Peyer's patch (tissue), 4 donors: ENCODE results near the gene EEF2. TPM values are rescaled to one million over a fixed set of nuclear protein-coding genes. Genes with fewer than 3 reads are reported as not detected.
"Not testable (repeated sequence)": the region's sequence is repeated elsewhere in the genome, so short reads cannot be mapped to it uniquely, and the experiment has no call there.

Source experiments
- DNase-seq, 3 donors: peaks; one replicate each; pipeline ENCODE4 v3.0.0-alpha.2; 2017 to 2019
- H3K27ac ChIP-seq, 4 donors: fragments of 200-600 bp; sonication (generic); one replicate each; pipeline ENCODE4 v1.5.1; 2016 to 2019
- H3K27me3 ChIP-seq, 2 donors: fragments of 200-600 bp; sonication (generic); one replicate each; pipeline ENCODE4 v1.5.1; 2019
- H3K36me3 ChIP-seq, 3 donors: fragments of 200-600 bp; sonication (generic); one replicate each; pipeline ENCODE4 v1.5.1; 2016 to 2019
- H3K4me1 ChIP-seq, 4 donors: fragments of 200-600 bp; sonication (generic); one replicate each; pipeline ENCODE4 v1.5.1; 2016 to 2019
- H3K4me3 ChIP-seq, 4 donors: fragments of 200-600 bp; sonication (generic); 1 replicate in 3 of 4; 2 replicates in 1 of 4; pipeline ENCODE4 v1.5.1; 2016 to 2019; ENCODE audit warnings: mild to moderate bottlenecking in 1 of 4
- H3K9me3 ChIP-seq, 4 donors: fragments of 200-600 bp; sonication (generic); one replicate each; pipeline ENCODE4 v1.5.1; 2016 to 2019; ENCODE audit warnings: mild to moderate bottlenecking in 1 of 4
- CTCF ChIP-seq, 6 experiments: fragments of 450-650 bp in 4 of 6; fragments of 200-600 bp in 2 of 6; sonication (generic) in 1 of 6; IDR thresholded peaks; one replicate each; pipeline ENCODE4 v1.5.1; 2017 to 2019; ENCODE audit warnings: antibody characterized with exemption in 6 of 6, mild to moderate bottlenecking in 3 of 6, moderate library complexity in 1 of 6
- POLR2A ChIP-seq, 2 donors: fragments of 450-650 bp; IDR thresholded peaks; one replicate each; pipeline ENCODE4 v1.5.1; 2017; ENCODE audit warnings: antibody characterized with exemption in 2 of 2, mild to moderate bottlenecking in 2 of 2, moderate library complexity in 2 of 2
- total RNA-seq, 4 donors: library from RNA; depleted of rRNA; stranded (reverse); fragments of >200 nt; gene quantifications; one replicate each; pipeline ENCODE4 v1.1.0, GENCODE V29; 2016

Gene EEF2
- total RNA-seq, 4 donors from 2014 or later: 914 to 1,425 (median 1,203) TPM

DNA sequence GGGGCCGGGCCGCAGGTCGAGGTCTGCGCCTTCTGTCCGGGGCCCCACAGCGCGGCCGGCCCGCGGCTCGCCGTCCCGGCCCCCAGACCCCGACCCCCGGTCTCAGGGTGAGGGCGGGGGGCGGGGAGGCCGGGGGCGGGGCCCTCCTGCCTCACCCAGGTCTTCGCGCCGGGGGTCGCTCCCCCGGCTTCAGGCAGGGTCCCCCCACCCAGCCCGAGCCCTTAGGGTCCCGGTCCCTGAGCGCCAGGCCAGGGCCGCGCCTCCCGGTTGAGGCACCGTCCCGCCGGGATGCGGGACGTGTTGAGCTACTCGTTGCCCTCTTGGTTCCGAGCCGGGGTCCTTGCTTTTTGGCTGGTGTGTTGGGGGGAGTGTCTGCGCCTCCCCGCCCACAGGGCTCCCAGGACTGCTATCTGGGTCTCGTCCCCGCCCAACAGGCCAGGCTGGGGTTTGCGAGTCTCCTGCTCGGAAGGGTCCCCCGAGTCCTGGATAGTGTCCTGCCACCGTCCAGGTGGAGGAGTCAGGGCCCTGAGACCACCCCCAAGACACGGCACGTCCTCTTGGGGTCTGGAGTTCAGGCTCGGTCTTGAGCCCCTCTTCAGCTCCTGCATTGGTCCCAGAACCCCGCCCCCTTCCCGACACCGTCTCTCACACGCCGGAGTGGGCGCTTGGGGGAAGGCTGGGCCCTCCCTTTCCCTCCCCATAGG, 22.7 kb upstream of the EEF2 start:
- Histone ChIP-seq H3K27me3 (no peaks in the 10 kb centered on the region), H3K36me3 (peaks cover 0 to 6% (median 0%) of the 10 kb centered on the region in 3 donors), H3K27ac (peak overlapping the region; percentile 72 to 97 (median 86)), H3K4me3 (peak overlapping the region; percentile 95 to 100 (median 96)), H3K4me1 (peaks cover 0 to 40% (median 16%) of the 10 kb centered on the region in 4 donors), H3K9me3 (no peaks in the 10 kb centered on the region)
- TF ChIP-seq CTCF (IDR thresholded peaks at IDR 0.05): no peak
- TF ChIP-seq POLR2A (IDR thresholded peaks at IDR 0.05): no peak
- peak in 2 of 3 donors; percentile 43 to 57 for DNase-seq

GRCh38 chr19:4007021-4007835, 22.0 kb upstream of the EEF2 start, which contains the start of gene PIAS4:
Gene PIAS4 (plus strand): TSS chr19:4007736. CDS start chr19:4007761, 25 bp downstream.
- Histone ChIP-seq H3K4me3 (peak within 1 kb of the TSS; percentile 95 to 100 (median 96)), H3K27ac (peak within 1 kb of the TSS; percentile 72 to 97 (median 86)), H3K36me3 (no peaks in the 10 kb centered on the region), H3K27me3 (no peaks in the 10 kb centered on the region), H3K4me1 (peaks cover 0 to 40% (median 16%) of the 10 kb centered on the region in 4 donors), H3K9me3 (no peaks in the 10 kb centered on the region)
- TF ChIP-seq POLR2A (IDR thresholded peaks at IDR 0.05) (peak; percentile 55 to 64), CTCF (IDR thresholded peaks at IDR 0.05) (peak in 4 of 6 experiments; percentile 2 to 35 (median 28))
- DNase-seq: peak; percentile 97 to 98 (median 97)

DNA sequence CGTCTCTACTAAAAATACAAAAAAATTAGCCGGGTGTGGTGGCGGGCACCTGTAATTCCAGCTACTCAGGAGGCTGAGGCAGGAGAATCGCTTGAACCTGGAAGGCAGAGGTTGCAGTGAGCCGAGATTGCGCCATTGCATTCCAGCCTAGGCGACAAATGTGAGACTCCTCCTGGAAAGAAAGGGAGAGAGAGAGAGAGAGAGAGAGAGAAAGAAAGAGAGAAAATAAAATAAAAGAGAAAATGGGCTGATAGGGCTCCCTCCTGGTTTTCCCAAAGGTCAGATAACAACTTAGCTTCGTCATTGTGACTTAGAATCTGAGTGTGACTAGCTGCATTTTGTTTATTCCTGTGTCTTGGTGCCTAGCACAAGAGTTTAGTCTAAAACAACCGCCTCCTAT, 20.2 kb upstream of the EEF2 start:
- H3K4me3 ChIP-seq, H3K27ac ChIP-seq, H3K27me3 ChIP-seq, DNase-seq, H3K9me3 ChIP-seq, H3K36me3 ChIP-seq: not testable (repeated sequence)
- H3K4me1 ChIP-seq: peaks cover 0 to 30% (median 15%) of the 10 kb centered on the region in 4 donors

GRCh38 chr19:4000798-4001197, 15.5 kb upstream of the EEF2 start:
- not testable (repeated sequence) for H3K4me3 ChIP-seq, H3K4me1 ChIP-seq, DNase-seq, H3K9me3 ChIP-seq, H3K27me3 ChIP-seq, H3K36me3 ChIP-seq, H3K27ac ChIP-seq

GRCh38 chr19:3998667-3999412, 13.6 kb upstream of the EEF2 start:
- H3K27ac ChIP-seq, H3K9me3 ChIP-seq, H3K27me3 ChIP-seq, H3K4me3 ChIP-seq, H3K36me3 ChIP-seq, DNase-seq, H3K4me1 ChIP-seq: not testable (repeated sequence)

- TF ChIP-seq POLR2A (IDR thresholded peaks at IDR 0.05) (no peak), CTCF (IDR thresholded peaks at IDR 0.05) (no peak)
- Histone ChIP-seq H3K4me3 (no peak overlapping the region), H3K27me3 (no peaks in the 10 kb centered on the region), H3K9me3 (no peaks in the 10 kb centered on the region), H3K36me3 (no peaks in the 10 kb centered on the region), H3K4me1 (no peaks in the 10 kb centered on the region), H3K27ac (no peak overlapping the region)
- no peak for DNase-seq
These were observed 10.3 kb upstream of the EEF2 start for GRCh38 chr19:3995607-3996006.

DNA sequence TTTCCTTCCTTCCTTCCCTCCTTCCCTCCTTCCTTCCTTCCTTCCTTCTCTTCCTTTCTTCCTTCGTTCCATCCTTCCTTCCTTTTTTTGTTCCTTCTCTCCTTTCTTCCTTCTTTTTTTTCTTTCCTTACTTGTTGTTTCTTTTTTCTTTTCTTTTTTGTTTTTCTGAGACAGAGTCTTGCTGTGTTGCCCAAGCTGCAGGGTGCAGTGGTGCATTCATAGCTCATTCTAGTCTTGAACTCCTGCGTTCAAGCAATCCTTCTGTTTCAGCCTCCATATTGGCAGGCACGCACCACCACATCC, 5.5 kb upstream of the EEF2 start:
- Histone ChIP-seq H3K36me3 (no peaks in the 10 kb centered on the region), H3K4me1 (peaks cover 3 to 19% (median 9%) of the 10 kb centered on the region in 4 donors), H3K9me3 (no peaks in the 10 kb centered on the region), H3K27me3 (no peaks in the 10 kb centered on the region), H3K27ac (no peak overlapping the region), H3K4me3 (no peak overlapping the region)
- DNase-seq: no peak
- no peak for TF ChIP-seq POLR2A (IDR thresholded peaks at IDR 0.05)
- TF ChIP-seq CTCF (IDR thresholded peaks at IDR 0.05): no peak
